ENCODE results near the gene ZCWPW1.
A peak's percentile ranks its signal among the peaks of the same experiment; 100 is the strongest.
"Not testable (repeated sequence)": the region's sequence is repeated elsewhere in the genome, so short reads cannot be mapped to it uniquely, and the experiment has no call there.

Gene ZCWPW1

GRCh38 chr7:100376066-100376465 lies 52.4 kb downstream of the ZCWPW1 start:
- H3K4me3 ChIP-seq (ENCODE audit: low read depth, low read length) = no peak overlapping the region
- no peak for TF ChIP-seq CTCF (IDR thresholded peaks at IDR 0.05; ENCODE audit: low read depth, low read length, missing control alignments)
- DNase-seq (ENCODE audit: low read depth) = no peak

GRCh38 chr7:100374601-100375000 lies 53.9 kb downstream of the ZCWPW1 start:
- no peak for DNase-seq (ENCODE audit: low read depth)
- TF ChIP-seq CTCF (IDR thresholded peaks at IDR 0.05; ENCODE audit: low read depth, low read length, missing control alignments) = no peak
- peak overlapping the region; percentile 45 for H3K4me3 ChIP-seq (ENCODE audit: low read depth, low read length)

GRCh38 chr7:100373870-100374598 lies 54.5 kb downstream of the ZCWPW1 start:
- not testable (repeated sequence) for DNase-seq (ENCODE audit: low read depth)
- peak overlapping the region; percentile 45 for H3K4me3 ChIP-seq (ENCODE audit: low read depth, low read length)
- peak; percentile 54 for TF ChIP-seq CTCF (IDR thresholded peaks at IDR 0.05; ENCODE audit: low read depth, low read length, missing control alignments)

- no peak for TF ChIP-seq CTCF (IDR thresholded peaks at IDR 0.05; ENCODE audit: low read depth, low read length, missing control alignments)
- H3K4me3 ChIP-seq (ENCODE audit: low read depth, low read length) = peak within 1 kb of the TSS; percentile 45
- no peak for DNase-seq (ENCODE audit: low read depth)
Observed at GRCh38 chr7:100373261-100373831, 55.2 kb downstream of the ZCWPW1 start, which contains the start of gene PILRA. Gene PILRA (plus strand): TSS chr7:100373487. CDS start chr7:100373657, 170 bp downstream.

- no peak for DNase-seq (ENCODE audit: low read depth)
- TF ChIP-seq CTCF (IDR thresholded peaks at IDR 0.05; ENCODE audit: low read depth, low read length, missing control alignments) = no peak
- H3K4me3 ChIP-seq (ENCODE audit: low read depth, low read length) = no peak overlapping the region
Observed at GRCh38 chr7:100372694-100373093, 55.8 kb downstream of the ZCWPW1 start.

- H3K4me3 ChIP-seq (ENCODE audit: low read depth, low read length) = no peak overlapping the region
- no peak for DNase-seq (ENCODE audit: low read depth)
Observed at GRCh38 chr7:100372256-100372655, 56.2 kb downstream of the ZCWPW1 start.

More at GRCh38 chr7:100372256-100372655, 56.2 kb downstream of the ZCWPW1 start:
- TF ChIP-seq CTCF (IDR thresholded peaks at IDR 0.05; ENCODE audit: low read depth, low read length, missing control alignments) = no peak
